H9 (cell line): Measurements from ENCODE around the gene ZNF521. TPM values are rescaled to one million over a fixed set of nuclear protein-coding genes. Genes with fewer than 3 reads are reported as not detected.

Experiments
- DNase-seq: peaks from one replicate; pipeline ENCODE4 v3.0.0-alpha.2; 2017
- H2AFZ ChIP-seq: one replicate; pipeline ENCODE4 v1.6.1; 2013; ENCODE audit warnings: mild to moderate bottlenecking, low read length, control low read depth, moderate library complexity
- H2AK5ac ChIP-seq: 2 replicates; pipeline ENCODE4 v1.6.1; 2013; ENCODE audit warnings: low read length, control low read depth, mixed read lengths; ENCODE audit not compliant: insufficient read length
- H2BK120ac ChIP-seq: one replicate; pipeline ENCODE4 v1.6.1; 2013; ENCODE audit warnings: low read depth, mild to moderate bottlenecking, low read length, control low read depth, inconsistent platforms; ENCODE audit not compliant: poor library complexity, severe bottlenecking
- H2BK12ac ChIP-seq: 2 replicates; pipeline ENCODE4 v1.6.1; 2013; ENCODE audit warnings: low read length, control low read depth, mixed read lengths, low read depth; ENCODE audit not compliant: insufficient read length
- H2BK15ac ChIP-seq: 2 replicates; pipeline ENCODE4 v1.6.1; 2013; ENCODE audit warnings: low read depth, low read length, control low read depth
- H2BK20ac ChIP-seq: one replicate; pipeline ENCODE4 v1.6.1; 2013; ENCODE audit warnings: low read depth, mild to moderate bottlenecking, low read length, control low read depth, inconsistent platforms; ENCODE audit not compliant: poor library complexity, severe bottlenecking
- H2BK5ac ChIP-seq: 2 replicates; pipeline ENCODE4 v1.6.1; 2013; ENCODE audit warnings: low read length, control low read depth, mixed read lengths; ENCODE audit not compliant: insufficient read length
- H3K14ac ChIP-seq: 2 replicates; pipeline ENCODE4 v1.6.1; 2013; ENCODE audit warnings: low read length, control low read depth; ENCODE audit not compliant: insufficient read depth
- H3K18ac ChIP-seq: 2 replicates; pipeline ENCODE4 v1.6.1; 2013; ENCODE audit warnings: low read depth, mild to moderate bottlenecking, mixed read lengths, low read length, control low read depth; ENCODE audit not compliant: insufficient read length
- H3K23ac ChIP-seq: 2 replicates; pipeline ENCODE4 v1.6.1; 2013; ENCODE audit warnings: low read length, control low read depth, mixed read lengths, low read depth; ENCODE audit not compliant: insufficient read length
- H3K23me2 ChIP-seq: 2 replicates; pipeline ENCODE4 v1.6.1; 2013; ENCODE audit warnings: low read depth, mild to moderate bottlenecking, mixed read lengths, low read length, control low read depth; ENCODE audit not compliant: insufficient read length, poor library complexity, severe bottlenecking
- H3K27ac ChIP-seq: 2 replicates; pipeline ENCODE4 v1.5.1; 2013; ENCODE audit warnings: low read length, control low read depth, mixed read lengths, low read depth; ENCODE audit not compliant: insufficient read length
- H3K27me3 ChIP-seq: 2 replicates; pipeline ENCODE4 v1.6.1; 2013; ENCODE audit warnings: low read length, control low read depth, inconsistent platforms; ENCODE audit not compliant: insufficient read depth
- H3K4ac ChIP-seq: 2 replicates; pipeline ENCODE4 v1.6.1; 2013; ENCODE audit warnings: low read depth, mild to moderate bottlenecking, control low read depth, inconsistent platforms, low read length, moderate library complexity
- H3K4me1 ChIP-seq: 2 replicates; pipeline ENCODE4 v1.6.1; 2013; ENCODE audit warnings: low read length, control low read depth, inconsistent platforms; ENCODE audit not compliant: insufficient read depth
- H3K4me2 ChIP-seq: 2 replicates; pipeline ENCODE4 v1.6.1; 2013; ENCODE audit warnings: low read length, control low read depth, mixed read lengths; ENCODE audit not compliant: insufficient read length, insufficient read depth
- H3K56ac ChIP-seq: 2 replicates; pipeline ENCODE4 v1.6.1; 2013; ENCODE audit warnings: low read depth, mild to moderate bottlenecking, mixed read lengths, low read length, control low read depth; ENCODE audit not compliant: insufficient read length
- H3K79me1 ChIP-seq: 2 replicates; pipeline ENCODE4 v1.6.1; 2013; ENCODE audit warnings: low read depth, mild to moderate bottlenecking, moderate library complexity, low read length, control low read depth, inconsistent platforms; ENCODE audit not compliant: insufficient read depth, poor library complexity, severe bottlenecking
- H3K79me2 ChIP-seq: 2 replicates; pipeline ENCODE4 v1.6.1; 2013; ENCODE audit warnings: low read length, control low read depth, inconsistent platforms; ENCODE audit not compliant: insufficient read depth
- H3K9ac ChIP-seq: 2 replicates; pipeline ENCODE4 v1.6.1; 2013; ENCODE audit warnings: low read length, control low read depth, mixed read lengths; ENCODE audit not compliant: insufficient read length; ENCODE audit errors: extremely low read depth
- H3K9me3 ChIP-seq: one replicate; pipeline ENCODE4 v1.6.1; 2013; ENCODE audit warnings: low read depth, low read length, inconsistent platforms; ENCODE audit not compliant: control insufficient read depth
- H3T11ph ChIP-seq: one replicate; pipeline ENCODE4 v1.6.1; 2013; ENCODE audit warnings: mild to moderate bottlenecking, low read length, control low read depth, inconsistent platforms
- H4K20me1 ChIP-seq: one replicate; pipeline ENCODE4 v1.6.1; 2013; ENCODE audit not compliant: control insufficient read depth, insufficient read length, insufficient read depth
- H4K5ac ChIP-seq: 2 replicates; pipeline ENCODE4 v1.6.1; 2013; ENCODE audit warnings: low read depth, mild to moderate bottlenecking, mixed read lengths, low read length, control low read depth; ENCODE audit not compliant: insufficient read length
- H4K8ac ChIP-seq: replicated peaks from 2 replicates; pipeline ENCODE4 v1.6.1; 2013; ENCODE audit warnings: low read length, control low read depth, mixed read lengths, low read depth; ENCODE audit not compliant: insufficient read length
- H4K91ac ChIP-seq: 2 replicates; pipeline ENCODE4 v1.6.1; 2013; ENCODE audit warnings: low read depth, mild to moderate bottlenecking, moderate library complexity, mixed read lengths, low read length, control low read depth; ENCODE audit not compliant: insufficient read length
- H3K27ac Mint-ChIP-seq, 3 experiments: 2 replicates in 2 of 3; 3 replicates in 1 of 3; pipeline ENCODE4 v1.8.0; 2020 to 2021; ENCODE audit warnings: mixed read lengths in 3 of 3, mild to moderate bottlenecking in 1 of 3, moderate library complexity in 1 of 3
- H3K27me3 Mint-ChIP-seq: 2 replicates; pipeline ENCODE4 v1.8.0; 2021; ENCODE audit warnings: low read depth, mild to moderate bottlenecking, moderate library complexity, mixed read lengths
- H3K36me3 Mint-ChIP-seq, 3 experiments: 2 replicates in 2 of 3; 3 replicates in 1 of 3; pipeline ENCODE4 v1.8.0; 2020 to 2021; ENCODE audit warnings: low read depth in 3 of 3, mixed read lengths in 3 of 3; ENCODE audit not compliant: insufficient read depth in 1 of 3
- H3K4me1 Mint-ChIP-seq, 2 experiments: 2 replicates each; pipeline ENCODE4 v1.8.0; 2020; ENCODE audit warnings: mixed read lengths in 2 of 2
- H3K4me3 Mint-ChIP-seq, 2 experiments: 2 replicates in 1 of 2; 3 replicates in 1 of 2; pipeline ENCODE4 v1.8.0; 2020 to 2021; ENCODE audit warnings: mild to moderate bottlenecking in 2 of 2, mixed read lengths in 2 of 2, moderate library complexity in 1 of 2
- H3K9me3 Mint-ChIP-seq, 2 experiments: 2 replicates in 1 of 2; 3 replicates in 1 of 2; pipeline ENCODE4 v1.8.0; 2020; ENCODE audit warnings: mild to moderate bottlenecking in 2 of 2, mixed read lengths in 2 of 2, moderate library complexity in 1 of 2
- WGBS: extraction: QIAGEN DNeasy Blood & Tissue Kit; methylation state at CpG from one replicate; pipeline ENCODE4 v1.1.7; 2013; ENCODE audit warnings: missing lambda C conversion rate, low lambda C conversion rate, mixed read lengths; ENCODE audit not compliant: insufficient read length; ENCODE audit errors: extremely low coverage; 5-methylcytosine and 5-hydroxymethylcytosine counted together
- total RNA-seq: library from RNA; stranded (reverse); gene quantifications from 2 replicates; pipeline ENCODE4 v1.2.1, GENCODE V29; 2021
- TF ChIP-seq, protein P1 (sequence below): fragments of 200-600 bp; sonication (generic); conservative IDR thresholded peaks from 3 replicates; pipeline ENCODE4 v1.8.0; 2021; ENCODE audit warnings: antibody characterized with exemption, mild to moderate bottlenecking

Gene ZNF521
- total RNA-seq, 1 experiment from 2014 or later = 3.3 TPM

DNA sequence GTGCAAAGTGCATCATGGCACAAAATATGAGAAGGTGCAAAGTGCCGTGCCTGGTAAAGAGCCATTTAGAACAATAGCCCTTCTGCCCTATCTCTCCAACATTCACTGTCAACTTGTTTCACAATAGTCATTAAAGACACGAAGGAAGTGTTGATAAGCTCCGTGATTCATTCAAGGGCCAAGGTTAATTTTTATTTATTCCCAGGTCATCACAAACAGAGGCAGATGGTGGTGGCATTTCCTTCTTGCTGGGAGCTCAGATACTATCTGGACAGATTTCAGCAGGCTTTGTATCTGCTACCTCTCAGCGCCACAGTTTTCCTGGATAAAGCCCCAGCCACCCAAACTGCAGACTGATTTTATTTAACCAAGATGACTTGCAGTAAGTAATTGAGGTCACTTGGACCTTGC lies 309.3 kb downstream of the ZNF521 start:
- Mint-ChIP-seq H3K4me3 (no peak overlapping the region), H3K27me3 (peaks cover 53% of the 10 kb centered on the region), H3K9me3 (peaks cover 0 to 2% of the 10 kb centered on the region in 2 experiments; a peak in 2 of 5 replicates), H3K4me1 (peaks cover 25 to 38% of the 10 kb centered on the region in 2 experiments), H3K27ac (no peak overlapping the region), H3K36me3 (no peaks in the 10 kb centered on the region; a peak in 1 of 7 replicates)
- H4K8ac ChIP-seq = no peak overlapping the region
- H2BK12ac ChIP-seq = no peak overlapping the region
- no peak overlapping the region for H2AK5ac ChIP-seq
- no peak overlapping the region for H3T11ph ChIP-seq
- H4K91ac ChIP-seq = no peak overlapping the region
- no peaks in the 10 kb centered on the region for H4K20me1 ChIP-seq
- H3K4me1 ChIP-seq = peaks cover 2% of the 10 kb centered on the region; the same call in 1 of the 2 replicates
- H3K18ac ChIP-seq = no peak overlapping the region
- no peaks in the 10 kb centered on the region for H3K79me2 ChIP-seq
- no peaks in the 10 kb centered on the region for H3K79me1 ChIP-seq
- peaks cover 28% of the 10 kb centered on the region for H3K27me3 ChIP-seq
- no peak overlapping the region for H2BK5ac ChIP-seq
- TF ChIP-seq, protein P1, sequence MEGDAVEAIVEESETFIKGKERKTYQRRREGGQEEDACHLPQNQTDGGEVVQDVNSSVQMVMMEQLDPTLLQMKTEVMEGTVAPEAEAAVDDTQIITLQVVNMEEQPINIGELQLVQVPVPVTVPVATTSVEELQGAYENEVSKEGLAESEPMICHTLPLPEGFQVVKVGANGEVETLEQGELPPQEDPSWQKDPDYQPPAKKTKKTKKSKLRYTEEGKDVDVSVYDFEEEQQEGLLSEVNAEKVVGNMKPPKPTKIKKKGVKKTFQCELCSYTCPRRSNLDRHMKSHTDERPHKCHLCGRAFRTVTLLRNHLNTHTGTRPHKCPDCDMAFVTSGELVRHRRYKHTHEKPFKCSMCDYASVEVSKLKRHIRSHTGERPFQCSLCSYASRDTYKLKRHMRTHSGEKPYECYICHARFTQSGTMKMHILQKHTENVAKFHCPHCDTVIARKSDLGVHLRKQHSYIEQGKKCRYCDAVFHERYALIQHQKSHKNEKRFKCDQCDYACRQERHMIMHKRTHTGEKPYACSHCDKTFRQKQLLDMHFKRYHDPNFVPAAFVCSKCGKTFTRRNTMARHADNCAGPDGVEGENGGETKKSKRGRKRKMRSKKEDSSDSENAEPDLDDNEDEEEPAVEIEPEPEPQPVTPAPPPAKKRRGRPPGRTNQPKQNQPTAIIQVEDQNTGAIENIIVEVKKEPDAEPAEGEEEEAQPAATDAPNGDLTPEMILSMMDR = no peak
- no peaks in the 10 kb centered on the region for H3K23me2 ChIP-seq
- WGBS = no CpG with 5 or more reads among the region's 4 CpGs
- DNase-seq = no peak
- no peak overlapping the region for H2BK20ac ChIP-seq
- H3K4me2 ChIP-seq = no peak overlapping the region
- no peak overlapping the region for H2AFZ ChIP-seq
- no peak overlapping the region for H3K4ac ChIP-seq
- no peaks in the 10 kb centered on the region for H3K9me3 ChIP-seq
- H2BK120ac ChIP-seq = no peak overlapping the region
- H3K56ac ChIP-seq = no peak overlapping the region
- H3K23ac ChIP-seq = no peak overlapping the region
- H3K9ac ChIP-seq = no peak overlapping the region
- no peak overlapping the region for H4K5ac ChIP-seq
- no peak overlapping the region for H3K27ac ChIP-seq
- no peak overlapping the region for H3K14ac ChIP-seq
- no peak overlapping the region for H2BK15ac ChIP-seq
